ENCODE data around the gene TAC1. TPM values are rescaled to one million over a fixed set of nuclear protein-coding genes. Genes with fewer than 3 reads are reported as not detected.

The TAC1 gene
- total RNA-seq, 1 experiment from 2014 or later, result not detected

Other genes starting within 250 kb of the TAC1 start
- gene ASNS, start 140.3 kb downstream of the TAC1 start, total RNA-seq (2014; rRNA removed; shearing (Covaris generic)), result 15.3 and 18.1 TPM in 2 replicates